Measurements from ENCODE around the gene ARHGAP1. TPM values are rescaled to one million over a fixed set of nuclear protein-coding genes. Genes with fewer than 3 reads are reported as not detected.

The ARHGAP1 gene
- total and polyA plus RNA-seq, 9 of the 15 experiments (the other 6 are each of a cell fraction or from before 2014, with no cell fraction given), result 3.6 to 30.4 (median 8.2) TPM

DNA sequence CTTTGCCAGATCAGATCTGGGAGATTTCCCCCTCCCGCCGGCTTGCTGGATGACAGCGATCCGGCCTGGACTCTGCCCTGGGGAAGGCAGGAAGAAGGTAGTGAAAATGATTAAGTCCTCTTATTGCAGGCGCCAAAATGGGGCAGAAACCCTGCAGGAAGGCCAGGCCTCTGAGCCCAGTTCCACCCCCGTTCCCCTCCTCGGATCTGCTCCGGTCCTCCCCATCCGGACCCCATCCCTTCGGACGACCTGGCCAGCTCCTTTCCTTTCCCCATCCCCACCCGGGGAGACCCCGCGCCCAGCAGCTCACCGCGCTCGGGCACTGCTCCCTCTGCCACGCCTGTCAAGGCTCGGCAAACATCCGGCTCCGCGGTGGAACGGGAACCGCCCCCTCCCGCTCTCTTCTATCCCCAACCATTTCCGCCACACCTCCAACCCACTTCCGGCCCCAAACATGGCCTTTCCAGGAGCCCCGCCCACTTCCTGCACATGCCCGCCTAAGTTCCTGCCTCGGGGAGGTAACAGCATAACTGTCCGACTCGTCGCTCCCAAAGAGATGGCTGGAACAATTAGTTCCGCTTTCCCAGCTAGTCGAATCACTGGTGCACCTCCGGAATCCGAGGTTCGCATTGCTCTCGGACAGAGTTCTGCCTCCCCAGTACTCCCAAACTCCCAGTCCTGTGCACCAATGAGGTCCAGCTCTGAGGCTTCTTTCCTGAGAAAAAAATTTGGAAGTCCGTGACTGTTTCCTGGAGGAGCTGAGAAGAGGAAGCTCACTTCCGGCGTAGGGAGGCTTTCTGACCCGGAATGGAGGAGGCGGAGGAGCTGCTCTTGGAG is at the start of gene ARHGAP1, which contains the start of gene ZNF408 (continued):
- TF ChIP-seq, protein P1, sequence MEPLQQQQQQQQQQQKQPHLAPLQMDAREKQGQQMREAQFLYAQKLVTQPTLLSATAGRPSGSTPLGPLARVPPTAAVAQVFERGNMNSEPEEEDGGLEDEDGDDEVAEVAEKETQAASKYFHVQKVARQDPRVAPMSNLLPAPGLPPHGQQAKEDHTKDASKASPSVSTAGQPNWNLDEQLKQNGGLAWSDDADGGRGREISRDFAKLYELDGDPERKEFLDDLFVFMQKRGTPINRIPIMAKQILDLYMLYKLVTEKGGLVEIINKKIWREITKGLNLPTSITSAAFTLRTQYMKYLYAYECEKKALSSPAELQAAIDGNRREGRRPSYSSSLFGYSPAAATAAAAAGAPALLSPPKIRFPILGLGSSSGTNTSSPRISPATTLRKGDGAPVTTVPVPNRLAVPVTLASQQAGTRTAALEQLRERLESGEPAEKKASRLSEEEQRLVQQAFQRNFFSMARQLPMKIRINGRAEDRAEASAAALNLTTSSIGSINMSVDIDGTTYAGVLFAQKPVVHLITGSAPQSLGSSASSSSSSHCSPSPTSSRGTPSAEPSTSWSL (CRISPR knock-in tag; IDR thresholded peaks at IDR 0.05; ENCODE audit: borderline replicate concordance), result no peak; the same call in 1 of the 2 replicates
- TF ChIP-seq, protein P2, sequence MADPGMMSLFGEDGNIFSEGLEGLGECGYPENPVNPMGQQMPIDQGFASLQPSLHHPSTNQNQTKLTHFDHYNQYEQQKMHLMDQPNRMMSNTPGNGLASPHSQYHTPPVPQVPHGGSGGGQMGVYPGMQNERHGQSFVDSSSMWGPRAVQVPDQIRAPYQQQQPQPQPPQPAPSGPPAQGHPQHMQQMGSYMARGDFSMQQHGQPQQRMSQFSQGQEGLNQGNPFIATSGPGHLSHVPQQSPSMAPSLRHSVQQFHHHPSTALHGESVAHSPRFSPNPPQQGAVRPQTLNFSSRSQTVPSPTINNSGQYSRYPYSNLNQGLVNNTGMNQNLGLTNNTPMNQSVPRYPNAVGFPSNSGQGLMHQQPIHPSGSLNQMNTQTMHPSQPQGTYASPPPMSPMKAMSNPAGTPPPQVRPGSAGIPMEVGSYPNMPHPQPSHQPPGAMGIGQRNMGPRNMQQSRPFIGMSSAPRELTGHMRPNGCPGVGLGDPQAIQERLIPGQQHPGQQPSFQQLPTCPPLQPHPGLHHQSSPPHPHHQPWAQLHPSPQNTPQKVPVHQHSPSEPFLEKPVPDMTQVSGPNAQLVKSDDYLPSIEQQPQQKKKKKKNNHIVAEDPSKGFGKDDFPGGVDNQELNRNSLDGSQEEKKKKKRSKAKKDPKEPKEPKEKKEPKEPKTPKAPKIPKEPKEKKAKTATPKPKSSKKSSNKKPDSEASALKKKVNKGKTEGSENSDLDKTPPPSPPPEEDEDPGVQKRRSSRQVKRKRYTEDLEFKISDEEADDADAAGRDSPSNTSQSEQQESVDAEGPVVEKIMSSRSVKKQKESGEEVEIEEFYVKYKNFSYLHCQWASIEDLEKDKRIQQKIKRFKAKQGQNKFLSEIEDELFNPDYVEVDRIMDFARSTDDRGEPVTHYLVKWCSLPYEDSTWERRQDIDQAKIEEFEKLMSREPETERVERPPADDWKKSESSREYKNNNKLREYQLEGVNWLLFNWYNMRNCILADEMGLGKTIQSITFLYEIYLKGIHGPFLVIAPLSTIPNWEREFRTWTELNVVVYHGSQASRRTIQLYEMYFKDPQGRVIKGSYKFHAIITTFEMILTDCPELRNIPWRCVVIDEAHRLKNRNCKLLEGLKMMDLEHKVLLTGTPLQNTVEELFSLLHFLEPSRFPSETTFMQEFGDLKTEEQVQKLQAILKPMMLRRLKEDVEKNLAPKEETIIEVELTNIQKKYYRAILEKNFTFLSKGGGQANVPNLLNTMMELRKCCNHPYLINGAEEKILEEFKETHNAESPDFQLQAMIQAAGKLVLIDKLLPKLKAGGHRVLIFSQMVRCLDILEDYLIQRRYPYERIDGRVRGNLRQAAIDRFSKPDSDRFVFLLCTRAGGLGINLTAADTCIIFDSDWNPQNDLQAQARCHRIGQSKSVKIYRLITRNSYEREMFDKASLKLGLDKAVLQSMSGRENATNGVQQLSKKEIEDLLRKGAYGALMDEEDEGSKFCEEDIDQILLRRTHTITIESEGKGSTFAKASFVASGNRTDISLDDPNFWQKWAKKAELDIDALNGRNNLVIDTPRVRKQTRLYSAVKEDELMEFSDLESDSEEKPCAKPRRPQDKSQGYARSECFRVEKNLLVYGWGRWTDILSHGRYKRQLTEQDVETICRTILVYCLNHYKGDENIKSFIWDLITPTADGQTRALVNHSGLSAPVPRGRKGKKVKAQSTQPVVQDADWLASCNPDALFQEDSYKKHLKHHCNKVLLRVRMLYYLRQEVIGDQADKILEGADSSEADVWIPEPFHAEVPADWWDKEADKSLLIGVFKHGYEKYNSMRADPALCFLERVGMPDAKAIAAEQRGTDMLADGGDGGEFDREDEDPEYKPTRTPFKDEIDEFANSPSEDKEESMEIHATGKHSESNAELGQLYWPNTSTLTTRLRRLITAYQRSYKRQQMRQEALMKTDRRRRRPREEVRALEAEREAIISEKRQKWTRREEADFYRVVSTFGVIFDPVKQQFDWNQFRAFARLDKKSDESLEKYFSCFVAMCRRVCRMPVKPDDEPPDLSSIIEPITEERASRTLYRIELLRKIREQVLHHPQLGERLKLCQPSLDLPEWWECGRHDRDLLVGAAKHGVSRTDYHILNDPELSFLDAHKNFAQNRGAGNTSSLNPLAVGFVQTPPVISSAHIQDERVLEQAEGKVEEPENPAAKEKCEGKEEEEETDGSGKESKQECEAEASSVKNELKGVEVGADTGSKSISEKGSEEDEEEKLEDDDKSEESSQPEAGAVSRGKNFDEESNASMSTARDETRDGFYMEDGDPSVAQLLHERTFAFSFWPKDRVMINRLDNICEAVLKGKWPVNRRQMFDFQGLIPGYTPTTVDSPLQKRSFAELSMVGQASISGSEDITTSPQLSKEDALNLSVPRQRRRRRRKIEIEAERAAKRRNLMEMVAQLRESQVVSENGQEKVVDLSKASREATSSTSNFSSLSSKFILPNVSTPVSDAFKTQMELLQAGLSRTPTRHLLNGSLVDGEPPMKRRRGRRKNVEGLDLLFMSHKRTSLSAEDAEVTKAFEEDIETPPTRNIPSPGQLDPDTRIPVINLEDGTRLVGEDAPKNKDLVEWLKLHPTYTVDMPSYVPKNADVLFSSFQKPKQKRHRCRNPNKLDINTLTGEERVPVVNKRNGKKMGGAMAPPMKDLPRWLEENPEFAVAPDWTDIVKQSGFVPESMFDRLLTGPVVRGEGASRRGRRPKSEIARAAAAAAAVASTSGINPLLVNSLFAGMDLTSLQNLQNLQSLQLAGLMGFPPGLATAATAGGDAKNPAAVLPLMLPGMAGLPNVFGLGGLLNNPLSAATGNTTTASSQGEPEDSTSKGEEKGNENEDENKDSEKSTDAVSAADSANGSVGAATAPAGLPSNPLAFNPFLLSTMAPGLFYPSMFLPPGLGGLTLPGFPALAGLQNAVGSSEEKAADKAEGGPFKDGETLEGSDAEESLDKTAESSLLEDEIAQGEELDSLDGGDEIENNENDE (IDR thresholded peaks at IDR 0.05; ENCODE audit: low read depth, low read length), result no peak
- TF ChIP-seq ELF2 (CRISPR knock-in tag; IDR thresholded peaks at IDR 0.05) (peak; percentile 97), TAF15 (IDR thresholded peaks at IDR 0.05; ENCODE audit: low read depth, low read length) (no peak), ZNF41 (CRISPR knock-in tag; conservative IDR thresholded peaks at IDR 0.05) (no peak), KDM4B (IDR thresholded peaks at IDR 0.05; ENCODE audit: borderline replicate concordance in 2 of 2, low read depth in 1 of 2) (peak in 1 of 2 experiments; percentile 91; a peak in 2 of 4 replicates), RUNX1 (IDR thresholded peaks at IDR 0.05; ENCODE audit: low read depth) (no peak), LARP7 (IDR thresholded peaks at IDR 0.05) (no peak), ZNF165 (CRISPR knock-in tag; IDR thresholded peaks at IDR 0.05; ENCODE audit: borderline replicate concordance) (no peak), POLR2B (IDR thresholded peaks at IDR 0.05; ENCODE audit: low read depth, partially characterized antibody) (peak; percentile 89), SUPT5H (IDR thresholded peaks at IDR 0.05) (peak; percentile 90), NFXL1 (CRISPR knock-in tag; IDR thresholded peaks at IDR 0.05) (no peak)
- TF ChIP-seq, protein P3, sequence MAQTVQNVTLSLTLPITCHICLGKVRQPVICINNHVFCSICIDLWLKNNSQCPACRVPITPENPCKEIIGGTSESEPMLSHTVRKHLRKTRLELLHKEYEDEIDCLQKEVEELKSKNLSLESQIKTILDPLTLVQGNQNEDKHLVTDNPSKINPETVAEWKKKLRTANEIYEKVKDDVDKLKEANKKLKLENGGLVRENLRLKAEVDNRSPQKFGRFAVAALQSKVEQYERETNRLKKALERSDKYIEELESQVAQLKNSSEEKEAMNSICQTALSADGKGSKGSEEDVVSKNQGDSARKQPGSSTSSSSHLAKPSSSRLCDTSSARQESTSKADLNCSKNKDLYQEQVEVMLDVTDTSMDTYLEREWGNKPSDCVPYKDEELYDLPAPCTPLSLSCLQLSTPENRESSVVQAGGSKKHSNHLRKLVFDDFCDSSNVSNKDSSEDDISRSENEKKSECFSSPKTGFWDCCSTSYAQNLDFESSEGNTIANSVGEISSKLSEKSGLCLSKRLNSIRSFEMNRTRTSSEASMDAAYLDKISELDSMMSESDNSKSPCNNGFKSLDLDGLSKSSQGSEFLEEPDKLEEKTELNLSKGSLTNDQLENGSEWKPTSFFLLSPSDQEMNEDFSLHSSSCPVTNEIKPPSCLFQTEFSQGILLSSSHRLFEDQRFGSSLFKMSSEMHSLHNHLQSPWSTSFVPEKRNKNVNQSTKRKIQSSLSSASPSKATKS (CRISPR knock-in tag; IDR thresholded peaks at IDR 0.05), result no peak; the same call in 1 of the 2 replicates
